Colon (tissue), 2 donors: Measurements from ENCODE around the gene SLC1A3.

Source experiments
- FAIRE-seq: peaks from 2 replicates; lab custom pipeline; 2012; peaks lifted over from hg19 to GRCh38; lab: Jason Lieb, UNC
- donor health status: control.
- donor health status: control.

Gene SLC1A3

DNA sequence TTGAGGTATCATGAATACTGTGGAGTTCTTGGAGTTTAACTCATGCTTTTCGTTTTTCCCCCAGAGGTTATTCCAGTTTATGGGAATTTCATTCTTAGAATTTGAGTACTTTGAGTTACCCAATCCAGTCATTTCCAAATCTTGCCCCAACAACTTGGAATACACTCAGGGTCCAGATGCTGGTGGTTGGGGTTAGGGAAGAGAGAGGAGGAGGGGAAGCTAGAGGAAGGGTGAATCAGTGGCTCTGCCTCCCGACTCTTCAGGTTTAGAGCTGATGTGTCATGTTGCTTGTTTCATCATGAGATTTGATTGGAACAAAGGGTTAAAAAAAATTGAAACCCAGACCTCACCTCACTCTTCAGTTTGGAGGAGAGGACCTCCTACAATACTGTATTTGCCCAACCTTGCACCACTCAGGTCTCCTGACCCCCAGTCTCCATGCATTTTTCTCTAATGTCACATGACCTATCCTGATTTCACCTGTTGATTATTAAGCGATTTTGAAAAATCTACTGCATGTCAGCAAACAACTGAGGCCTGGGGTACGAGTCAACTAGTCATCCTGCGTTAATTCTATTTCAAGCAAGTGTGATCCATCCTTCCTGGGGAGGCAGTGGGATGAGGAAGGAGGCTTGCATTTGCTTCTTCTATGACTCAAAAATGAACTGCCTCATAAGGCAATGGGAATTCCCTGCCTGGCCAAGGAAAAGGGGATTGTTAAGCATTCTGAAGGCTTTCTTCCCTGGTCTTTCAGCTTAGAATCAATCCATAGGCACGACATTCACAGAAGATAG lies 6.2 kb upstream of the SLC1A3 start:
- FAIRE-seq, result no peak

DNA sequence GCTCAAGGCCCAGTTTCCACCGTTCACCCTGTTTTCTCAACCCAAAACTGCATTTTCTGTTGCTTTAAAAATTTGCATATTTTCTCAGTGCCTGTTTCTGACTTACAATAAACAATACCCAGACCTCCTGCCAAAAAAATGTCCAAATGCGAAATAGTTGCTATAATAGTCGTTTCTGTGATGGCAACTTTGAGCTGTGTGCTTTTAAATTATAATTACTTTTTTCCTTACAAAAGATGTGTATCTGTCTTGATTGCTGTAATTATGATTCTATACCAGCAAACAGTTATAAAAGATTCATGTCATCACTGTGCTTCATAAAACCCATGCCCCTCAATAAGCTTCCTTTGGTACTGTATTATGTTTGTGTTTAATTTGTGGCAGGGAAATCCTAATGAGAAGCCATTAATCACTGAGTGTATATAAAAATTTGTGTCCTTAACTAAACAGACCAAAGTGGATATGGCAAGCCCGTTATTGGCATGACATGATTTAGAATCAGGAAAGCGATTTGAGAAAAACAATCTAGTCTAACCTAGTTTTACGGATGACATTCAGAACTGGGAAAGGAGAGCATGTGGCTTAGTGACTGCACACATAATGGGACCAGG lies 5.4 kb upstream of the SLC1A3 start:
- FAIRE-seq, result no peak

DNA sequence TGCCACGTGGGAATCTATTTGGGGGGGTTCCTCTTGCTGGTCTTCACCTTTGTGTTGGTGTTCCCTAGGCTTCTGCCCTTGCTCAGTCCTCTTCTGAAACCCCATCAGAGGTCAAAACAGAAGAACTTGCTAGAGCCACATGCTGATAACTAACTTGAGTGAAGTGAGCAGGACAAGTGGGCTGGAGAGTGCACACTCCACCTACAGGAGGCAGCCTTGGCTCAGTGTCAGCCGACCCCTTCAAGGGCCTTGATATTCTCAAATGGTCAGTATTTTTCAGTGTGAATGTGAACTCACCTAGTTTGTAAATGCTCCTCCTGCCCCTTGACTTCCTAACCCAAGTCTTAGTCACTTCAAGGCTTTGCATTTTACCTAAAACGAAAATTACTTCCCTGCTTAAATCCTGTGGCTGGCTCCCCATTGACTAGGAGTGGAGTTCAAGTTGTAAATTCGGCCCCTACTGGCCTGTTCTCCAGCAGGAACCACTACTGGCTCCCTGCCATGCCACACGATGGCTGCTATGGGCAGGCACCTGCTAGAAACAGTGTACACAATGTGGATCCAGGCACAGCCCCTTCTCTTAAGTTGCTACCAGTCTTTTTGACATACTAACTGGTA lies 3.6 kb upstream of the SLC1A3 start:
- no peak for FAIRE-seq

DNA sequence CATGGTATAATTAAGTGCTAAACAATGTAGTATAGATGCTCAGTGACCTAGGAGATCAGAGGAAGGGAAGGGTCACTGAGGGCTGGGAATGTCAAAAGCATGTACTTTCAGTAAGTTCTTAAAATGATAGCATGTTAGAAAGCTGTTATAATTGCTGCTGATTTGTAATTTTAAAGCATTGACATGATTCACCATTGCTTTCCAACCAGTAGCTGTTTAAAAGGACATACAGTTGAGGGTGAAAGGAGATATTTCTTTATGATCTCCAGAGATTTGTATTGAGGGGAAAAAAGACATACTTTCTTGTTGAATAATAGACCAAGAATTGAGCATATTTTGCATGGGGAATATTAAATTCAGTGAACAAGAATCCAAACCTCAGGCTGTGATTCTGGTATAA lies 1.2 kb upstream of the SLC1A3 start:
- FAIRE-seq, result no peak

DNA sequence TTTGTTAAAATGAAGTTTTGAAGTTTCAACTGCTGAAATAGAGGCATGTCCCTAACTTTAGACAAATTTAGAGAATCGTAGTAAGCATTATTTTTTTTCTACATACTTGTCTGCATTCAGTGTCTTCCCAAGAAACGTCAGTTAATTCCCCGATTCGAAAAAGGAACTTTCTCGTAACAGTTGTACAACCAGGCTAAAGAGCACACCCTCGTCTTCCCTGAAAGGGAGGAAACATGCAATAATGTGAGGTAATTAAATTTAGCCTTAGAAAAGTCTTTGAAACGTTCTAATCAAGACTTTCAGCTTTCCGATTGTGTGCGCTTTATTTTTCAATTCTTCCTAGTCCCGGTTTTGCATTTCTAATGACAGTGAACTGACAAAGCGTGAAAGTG lies 374 bp upstream of the SLC1A3 start:
- FAIRE-seq, result no peak

DNA sequence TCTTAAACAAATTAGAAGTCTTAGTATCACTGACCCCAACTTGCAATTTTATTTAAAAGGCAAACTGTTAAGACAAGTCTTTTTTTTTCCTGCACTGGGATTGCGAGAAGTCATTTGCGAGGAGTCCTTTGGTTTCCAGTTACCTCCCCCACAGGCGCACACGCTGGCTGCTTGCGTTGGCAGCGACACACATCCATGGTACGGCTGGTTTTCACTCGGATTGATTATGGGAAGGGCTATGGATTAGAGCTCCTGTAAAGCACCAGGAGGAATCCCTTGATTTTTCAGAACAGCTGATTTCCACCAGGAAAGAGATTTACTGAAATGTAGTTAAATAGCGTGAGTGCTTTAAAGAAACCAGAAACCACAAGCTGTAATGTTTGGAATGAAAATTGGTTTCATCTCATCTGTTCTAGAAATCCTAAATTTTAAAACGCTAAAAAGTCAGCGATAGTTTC lies 737 bp downstream of the SLC1A3 start:
- FAIRE-seq, result no peak

DNA sequence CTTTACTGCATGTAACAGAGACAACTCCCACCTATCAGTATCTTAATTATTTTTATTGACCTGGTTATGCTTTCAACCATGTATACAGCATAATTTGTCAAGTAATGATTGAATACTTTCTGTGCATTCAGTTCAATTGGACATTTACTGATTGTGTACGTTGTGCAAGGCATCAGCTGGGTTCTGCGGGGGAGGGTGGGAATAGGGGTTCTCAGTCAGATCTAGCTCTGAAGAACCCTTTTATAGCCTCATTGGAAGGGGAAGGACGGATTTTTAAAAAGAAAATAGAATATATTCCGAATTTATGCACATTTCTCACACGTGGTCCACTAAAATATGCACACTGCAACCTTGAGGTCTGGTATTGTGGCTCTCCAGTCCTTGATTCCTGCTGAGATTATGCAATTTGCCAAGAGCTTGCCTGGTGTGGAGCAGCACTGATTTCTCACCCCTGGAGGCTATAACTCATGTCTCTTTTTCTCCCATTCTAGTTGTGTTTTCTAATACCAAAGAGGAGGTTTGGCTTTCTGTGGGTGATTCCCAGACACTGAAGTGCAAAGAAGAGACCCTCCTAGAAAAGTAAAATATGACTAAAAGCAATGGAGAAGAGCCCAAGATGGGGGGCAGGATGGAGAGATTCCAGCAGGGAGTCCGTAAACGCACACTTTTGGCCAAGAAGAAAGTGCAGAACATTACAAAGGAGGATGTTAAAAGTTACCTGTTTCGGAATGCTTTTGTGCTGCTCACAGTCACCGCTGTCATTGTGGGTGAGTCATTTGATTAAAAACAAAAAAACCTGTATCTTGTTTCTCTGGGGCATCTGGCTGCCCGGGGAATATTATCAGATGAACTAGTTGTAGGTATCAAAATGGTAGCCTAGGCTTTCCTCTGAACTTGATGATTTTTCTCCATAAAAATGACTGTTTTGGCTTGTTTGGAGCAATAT lies 1.7 kb downstream of the SLC1A3 start:
- no peak for FAIRE-seq

DNA sequence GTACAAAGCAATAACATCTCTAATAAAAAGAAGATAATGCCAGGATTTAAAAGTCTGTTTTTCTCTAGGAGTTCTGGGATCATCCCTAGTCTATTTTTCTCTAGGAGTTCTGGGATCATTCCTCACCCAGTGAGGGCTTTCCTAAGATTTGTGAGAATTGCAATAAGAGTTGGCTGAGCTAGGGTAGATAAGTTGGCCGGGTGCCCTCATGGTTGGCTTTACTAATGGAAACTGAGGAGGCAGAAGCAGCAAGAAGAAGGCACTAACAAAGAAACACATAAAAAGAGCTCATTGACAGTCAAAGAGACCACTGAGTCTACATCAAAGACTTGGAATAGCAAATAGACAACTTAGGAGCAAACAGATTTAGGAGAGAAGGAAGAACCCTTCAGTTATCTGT lies 4.2 kb downstream of the SLC1A3 start:
- no peak for FAIRE-seq

DNA sequence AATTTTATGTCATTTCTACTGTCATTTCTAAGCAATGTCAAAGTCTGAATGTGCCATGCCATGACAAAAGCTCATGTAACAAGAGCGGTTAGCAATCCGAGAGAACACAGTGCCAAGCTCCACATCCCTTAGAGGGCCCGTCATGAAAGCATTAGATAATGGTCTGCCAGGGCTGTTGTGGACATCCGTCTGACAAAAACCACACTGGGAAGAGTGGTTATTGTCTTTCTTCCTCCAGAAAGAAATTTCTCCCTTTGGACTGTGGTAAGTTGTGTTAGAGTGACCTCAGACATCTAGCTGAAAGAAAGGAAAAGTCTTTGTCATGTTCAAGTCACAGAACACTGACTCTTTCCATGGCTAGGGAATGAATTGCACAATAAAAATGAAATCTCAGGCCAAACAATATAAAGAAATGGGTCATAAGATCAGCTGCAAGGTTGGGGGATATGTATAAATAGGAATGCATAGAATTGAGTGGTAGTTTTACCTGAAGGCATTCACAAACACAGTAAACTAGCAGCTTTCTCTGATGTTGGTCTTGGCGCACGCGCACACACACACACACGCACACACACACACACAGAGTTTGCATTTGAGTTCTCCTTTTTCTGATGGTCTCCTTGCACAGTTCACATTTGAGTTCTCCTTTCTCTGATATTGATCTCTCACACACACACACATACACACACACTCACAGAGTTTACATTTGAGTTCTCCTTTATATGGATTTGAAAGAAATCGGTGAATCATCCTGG lies 5.3 kb downstream of the SLC1A3 start:
- FAIRE-seq, result no peak

DNA sequence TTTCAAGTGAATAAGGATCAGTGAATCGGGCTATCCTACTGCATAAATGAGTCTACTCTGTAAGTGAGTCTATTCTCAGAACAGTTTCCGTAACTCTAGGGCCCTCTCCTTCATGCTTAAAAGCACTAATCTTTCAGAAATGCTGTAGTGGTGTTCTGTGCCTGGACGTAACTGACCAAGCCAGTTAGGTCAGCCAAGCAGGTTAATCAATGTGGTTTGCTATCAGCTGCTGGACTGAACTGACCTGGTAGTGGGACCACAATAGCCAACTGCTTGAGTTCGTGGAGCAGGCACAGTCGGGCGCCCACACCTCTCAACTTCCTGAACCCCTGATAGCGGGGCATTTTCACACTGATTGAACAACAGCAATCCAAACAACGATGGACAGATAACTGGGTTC lies 6.8 kb downstream of the SLC1A3 start:
- FAIRE-seq, result no peak

DNA sequence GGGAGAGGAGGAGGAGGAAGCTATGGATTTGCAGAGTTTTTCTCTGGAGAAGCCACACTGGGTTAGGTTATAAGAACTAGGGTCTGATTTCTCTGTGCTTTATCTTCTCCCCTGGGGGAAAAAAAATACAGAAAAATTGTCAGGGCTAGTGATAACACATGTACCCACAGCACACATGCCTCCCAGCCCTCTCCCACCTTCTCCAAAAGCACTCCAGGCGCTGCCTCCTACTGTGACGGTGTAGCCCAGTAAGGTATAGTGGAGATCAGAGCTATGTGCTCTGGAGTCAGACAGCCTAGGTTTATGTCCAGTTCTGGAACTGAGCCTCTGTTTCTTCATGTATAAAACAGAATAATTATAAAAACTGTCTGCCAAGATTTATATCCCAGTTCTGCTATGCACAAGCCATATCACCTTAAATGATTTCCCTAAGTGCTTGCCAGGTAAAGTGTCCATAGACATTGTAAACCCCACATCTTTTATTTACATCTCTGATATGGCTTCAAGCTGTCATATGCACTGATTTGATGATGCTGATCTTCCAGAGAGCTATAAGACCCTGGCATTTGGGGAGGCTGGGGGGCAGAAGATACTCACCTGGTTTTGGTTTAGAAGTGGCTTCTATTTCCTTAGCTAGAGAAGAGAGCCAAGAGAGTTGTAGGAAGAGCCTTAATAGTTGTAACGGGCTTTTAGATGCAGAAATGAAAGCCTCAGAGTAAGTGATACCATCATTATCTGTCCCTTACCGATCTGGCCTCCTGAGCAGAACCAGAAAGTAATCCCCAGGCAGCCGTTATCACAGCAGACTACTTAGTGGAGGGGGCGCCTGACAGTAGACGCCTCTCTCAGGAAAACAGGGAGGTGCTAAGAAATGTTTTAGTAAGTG lies 7.6 kb downstream of the SLC1A3 start:
- FAIRE-seq, result no peak

DNA sequence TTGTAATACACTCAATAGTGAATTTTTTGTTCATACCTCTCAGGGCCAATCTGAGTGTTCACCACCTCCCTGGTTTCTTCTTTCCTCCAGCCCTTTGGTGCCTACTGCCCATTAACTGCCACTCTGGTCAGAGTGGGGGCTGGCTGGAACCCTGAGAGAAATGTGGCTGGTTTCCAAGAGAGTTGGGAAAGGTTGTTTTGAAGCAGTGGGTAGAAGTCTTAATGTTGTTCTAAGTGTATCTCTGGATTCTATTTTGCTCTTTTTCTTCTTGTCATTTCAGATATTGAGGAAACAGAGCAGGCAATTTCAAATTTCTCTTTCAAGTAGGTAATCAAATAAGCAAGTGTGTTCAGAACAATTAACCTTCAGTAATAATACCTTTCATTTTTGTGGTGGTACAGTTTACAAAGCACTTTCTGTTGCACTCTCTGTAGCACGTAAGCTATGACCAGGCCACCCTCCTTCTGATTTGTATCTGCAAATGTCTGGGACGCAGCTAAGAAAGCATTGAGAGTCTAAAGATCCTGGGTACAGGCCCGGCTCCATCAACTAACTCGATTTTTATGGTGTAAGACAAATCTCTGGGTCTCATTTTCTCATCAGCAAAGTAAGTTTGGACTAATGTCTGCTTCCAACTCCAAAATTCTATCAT lies 8.4 kb downstream of the SLC1A3 start:
- FAIRE-seq, result no peak

DNA sequence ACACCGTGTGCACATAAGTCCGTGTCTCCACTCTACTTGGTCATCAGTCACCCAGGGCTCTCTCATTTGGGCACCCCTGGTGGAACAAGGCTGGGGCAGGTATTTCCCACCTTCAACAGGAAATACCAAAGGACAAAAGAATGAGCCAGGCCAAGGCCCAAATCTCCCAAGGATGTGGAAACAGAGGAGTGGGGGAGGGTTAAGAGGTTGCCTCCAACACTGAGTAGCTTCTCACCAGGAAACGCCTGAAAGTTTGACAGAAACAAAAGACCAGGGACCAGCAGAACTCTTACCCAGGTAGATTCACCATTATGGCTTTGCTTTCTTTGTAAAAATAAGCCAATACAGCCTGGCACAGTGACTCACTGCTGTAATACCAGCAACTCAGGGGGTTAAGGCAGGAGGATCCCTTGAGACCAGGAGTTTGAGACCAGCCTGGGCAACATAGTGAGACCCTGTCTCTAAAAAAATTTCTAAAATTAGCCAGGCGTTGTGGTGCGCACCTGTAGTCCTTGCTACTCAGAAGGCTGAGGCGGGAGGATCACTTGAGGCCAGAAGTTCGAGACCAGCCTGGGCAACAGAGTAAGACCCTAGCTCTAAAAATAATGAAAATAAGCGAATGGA lies 12.7 kb downstream of the SLC1A3 start:
- FAIRE-seq, result no peak

DNA sequence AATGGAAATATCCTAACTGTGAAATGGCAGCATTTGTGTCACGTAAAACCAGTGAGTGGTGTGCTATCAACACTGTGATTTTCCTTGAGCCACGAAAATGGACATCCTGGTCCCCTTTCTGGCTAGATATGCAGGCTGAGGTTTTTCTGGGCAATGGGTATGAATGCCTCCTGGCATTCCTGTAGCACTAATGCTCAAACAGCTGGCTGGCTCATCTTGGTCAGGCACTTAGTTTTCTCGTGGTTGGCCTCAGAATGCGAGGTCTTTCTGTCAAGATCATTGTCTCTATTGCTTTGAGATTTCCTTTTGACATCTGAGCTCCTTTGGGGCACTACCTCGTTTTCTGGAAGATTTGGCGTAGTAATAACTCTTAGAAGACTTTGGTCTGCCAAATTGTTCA lies 15.6 kb downstream of the SLC1A3 start:
- no peak for FAIRE-seq

DNA sequence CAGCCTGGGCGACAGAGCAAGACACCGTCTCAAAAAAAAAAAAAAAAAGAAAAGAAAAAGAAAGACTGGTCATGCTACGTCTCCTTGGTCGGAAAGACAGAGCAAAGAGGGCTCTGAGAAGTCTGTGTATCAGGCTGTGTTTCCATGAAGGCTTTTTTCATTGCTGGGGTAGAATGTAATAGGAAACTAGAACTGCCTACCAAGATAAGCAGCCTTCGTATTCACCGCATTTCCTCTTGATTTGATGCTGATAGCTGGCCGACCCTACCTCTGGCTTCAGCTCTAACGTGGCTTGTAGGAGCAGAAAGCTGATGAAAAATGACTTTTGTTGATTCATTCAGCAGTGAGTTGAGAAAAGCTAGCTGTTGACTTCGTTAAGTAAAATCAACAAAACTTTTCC lies 17.4 kb downstream of the SLC1A3 start:
- FAIRE-seq, result no peak

DNA sequence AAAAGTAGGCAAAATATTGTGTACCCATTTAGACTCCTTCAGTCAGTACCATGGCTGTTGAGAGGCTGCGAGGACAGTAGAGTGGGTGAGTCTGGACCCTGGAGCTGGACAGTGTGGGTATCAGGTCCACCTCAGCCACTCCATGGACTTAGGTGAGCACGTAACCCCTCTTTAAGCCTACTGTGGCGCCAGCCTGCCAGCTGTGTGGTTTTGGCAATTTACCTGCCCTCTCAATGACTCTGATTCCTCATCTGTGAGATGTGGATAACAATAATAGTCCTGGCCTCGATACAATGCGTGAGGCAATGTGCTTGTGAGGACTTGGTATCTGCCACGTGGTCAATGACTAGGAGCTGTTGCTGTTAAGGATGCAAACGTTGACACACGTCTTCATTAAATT lies 17.9 kb downstream of the SLC1A3 start:
- FAIRE-seq, result no peak

DNA sequence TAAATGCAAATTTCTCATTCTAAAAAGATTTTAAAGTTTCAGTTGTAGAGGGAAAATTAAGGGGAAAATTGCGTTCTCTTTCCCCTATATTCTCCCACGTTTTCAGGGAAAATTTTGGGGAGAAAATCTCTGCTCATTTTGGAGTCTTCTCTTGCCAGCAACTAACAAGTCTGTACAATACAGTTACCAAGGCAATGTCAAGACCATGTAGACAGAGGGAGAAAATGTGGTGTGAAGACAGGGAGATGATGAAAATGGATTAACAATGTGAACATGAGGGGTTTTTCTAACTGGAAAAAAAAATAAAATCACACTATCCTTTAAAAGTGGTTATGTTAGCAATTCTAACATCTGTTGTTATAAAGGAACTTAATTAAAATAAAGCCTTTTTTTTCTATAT lies 22.3 kb downstream of the SLC1A3 start:
- no peak for FAIRE-seq

DNA sequence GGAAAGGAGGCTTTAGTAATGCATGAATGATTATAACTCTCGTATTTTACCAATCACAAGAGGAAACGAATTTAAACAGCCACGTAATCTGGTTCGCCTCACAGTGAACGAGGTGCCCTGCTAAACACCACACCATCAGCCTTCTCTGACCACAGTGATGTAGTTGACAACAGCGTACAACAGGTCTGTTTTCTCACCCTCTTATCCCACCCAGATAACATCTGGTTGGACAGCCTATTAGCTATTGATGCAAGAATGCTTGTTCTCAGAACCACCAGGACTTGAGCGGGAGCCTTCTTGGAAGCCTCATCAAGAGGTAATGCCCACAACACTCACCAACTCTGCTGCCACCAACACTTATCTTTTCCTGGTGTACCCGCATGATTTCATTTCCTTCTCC lies 23.3 kb downstream of the SLC1A3 start:
- no peak for FAIRE-seq
